ENCODE results near the gene ZSWIM1. TPM values are rescaled to one million over a fixed set of nuclear protein-coding genes. Genes with fewer than 3 reads are reported as not detected.
A peak's percentile ranks its signal among the peaks of the same experiment; 100 is the strongest.

ZSWIM1 gene
- total RNA-seq, 1 donor from 2014 or later, result 12.0 TPM

DNA sequence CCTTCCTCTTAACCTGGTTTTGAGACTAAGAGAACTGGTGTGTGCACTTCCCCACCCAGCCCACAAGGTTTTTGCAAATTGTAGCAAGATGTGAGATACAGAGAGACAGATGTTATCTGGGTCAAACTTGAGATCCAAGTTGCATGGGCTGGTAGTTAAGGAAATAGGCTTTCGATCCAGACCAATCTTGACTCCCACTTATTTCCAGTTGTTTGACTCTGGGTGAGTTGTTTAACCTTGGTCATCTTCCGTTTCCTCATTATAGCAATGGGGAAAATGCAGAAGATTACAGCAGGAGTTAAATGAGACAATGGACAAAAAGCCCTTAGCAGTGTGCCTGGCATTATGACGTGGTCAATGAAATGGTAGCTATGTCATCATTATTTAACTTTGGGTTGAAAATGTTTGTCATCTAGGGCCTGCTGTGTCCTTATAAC, 45.7 kb upstream of the ZSWIM1 start:
- peak overlapping the region; percentile 75 for H3K4me3 Mint-ChIP-seq
- H3K9me3 Mint-ChIP-seq, result no peaks in the 10 kb centered on the region
- TF ChIP-seq, protein P1, sequence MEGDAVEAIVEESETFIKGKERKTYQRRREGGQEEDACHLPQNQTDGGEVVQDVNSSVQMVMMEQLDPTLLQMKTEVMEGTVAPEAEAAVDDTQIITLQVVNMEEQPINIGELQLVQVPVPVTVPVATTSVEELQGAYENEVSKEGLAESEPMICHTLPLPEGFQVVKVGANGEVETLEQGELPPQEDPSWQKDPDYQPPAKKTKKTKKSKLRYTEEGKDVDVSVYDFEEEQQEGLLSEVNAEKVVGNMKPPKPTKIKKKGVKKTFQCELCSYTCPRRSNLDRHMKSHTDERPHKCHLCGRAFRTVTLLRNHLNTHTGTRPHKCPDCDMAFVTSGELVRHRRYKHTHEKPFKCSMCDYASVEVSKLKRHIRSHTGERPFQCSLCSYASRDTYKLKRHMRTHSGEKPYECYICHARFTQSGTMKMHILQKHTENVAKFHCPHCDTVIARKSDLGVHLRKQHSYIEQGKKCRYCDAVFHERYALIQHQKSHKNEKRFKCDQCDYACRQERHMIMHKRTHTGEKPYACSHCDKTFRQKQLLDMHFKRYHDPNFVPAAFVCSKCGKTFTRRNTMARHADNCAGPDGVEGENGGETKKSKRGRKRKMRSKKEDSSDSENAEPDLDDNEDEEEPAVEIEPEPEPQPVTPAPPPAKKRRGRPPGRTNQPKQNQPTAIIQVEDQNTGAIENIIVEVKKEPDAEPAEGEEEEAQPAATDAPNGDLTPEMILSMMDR (IDR thresholded peaks at IDR 0.05; ENCODE audit: unreplicated experiment), result no peak
- H3K36me3 Mint-ChIP-seq, result no peaks in the 10 kb centered on the region
- H3K27ac Mint-ChIP-seq, result no peak overlapping the region
- H3K4me1 Mint-ChIP-seq, result peaks cover 21% of the 10 kb centered on the region
- no peak for DNase-seq (ENCODE audit: low spot score in 2 of 2, unreplicated experiment in 2 of 2)
- H3K27me3 Mint-ChIP-seq (ENCODE audit: low read depth), result no peaks in the 10 kb centered on the region

DNA sequence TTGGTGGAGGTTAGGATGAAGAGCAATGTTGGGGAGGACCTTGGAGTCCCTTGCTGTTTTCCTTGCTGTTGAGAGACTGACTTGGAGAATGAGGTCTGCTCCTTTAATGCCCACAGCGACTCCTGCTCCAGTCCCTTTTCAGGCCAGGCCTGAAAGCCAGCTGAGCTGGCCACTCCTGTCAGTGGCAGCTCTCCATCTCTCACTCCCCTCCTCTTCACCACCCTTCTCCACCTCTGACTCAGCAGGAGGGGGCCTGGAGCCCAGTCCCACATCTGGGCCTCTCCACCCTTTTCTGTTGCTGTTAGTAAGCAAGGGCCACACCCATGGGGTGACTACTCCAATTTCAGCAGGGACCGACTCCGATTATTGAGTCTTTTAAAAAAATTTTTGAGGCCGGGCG, 45.2 kb upstream of the ZSWIM1 start:
- Mint-ChIP-seq H3K36me3 (no peaks in the 10 kb centered on the region), H3K27ac (no peak overlapping the region), H3K27me3 (ENCODE audit: low read depth) (no peaks in the 10 kb centered on the region), H3K4me1 (peaks cover 20% of the 10 kb centered on the region), H3K4me3 (peak overlapping the region; percentile 46), H3K9me3 (no peaks in the 10 kb centered on the region)
- TF ChIP-seq, protein P1 (IDR thresholded peaks at IDR 0.05; ENCODE audit: unreplicated experiment), result no peak
- DNase-seq (ENCODE audit: low spot score in 2 of 2, unreplicated experiment in 2 of 2), result no peak

DNA sequence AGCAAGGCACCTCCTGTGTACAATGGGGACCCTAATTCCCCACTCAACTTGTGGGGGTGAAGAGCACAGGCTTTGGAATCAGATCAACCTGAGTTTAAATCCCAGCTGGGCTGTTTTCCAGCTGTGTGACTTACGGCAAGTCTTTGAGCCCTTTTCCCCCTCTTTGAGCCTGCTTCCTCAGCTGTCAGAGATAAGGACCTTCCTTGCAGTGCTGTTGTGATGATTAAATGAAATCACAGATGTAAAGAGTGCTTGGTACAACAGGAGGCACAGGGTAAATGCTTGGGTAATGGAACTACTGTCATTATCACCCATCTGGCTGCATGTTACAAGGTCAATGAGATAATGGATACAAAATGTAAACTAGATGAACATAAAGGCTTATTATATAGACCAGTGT, 44.2 kb upstream of the ZSWIM1 start:
- DNase-seq (ENCODE audit: low spot score in 2 of 2, unreplicated experiment in 2 of 2), result no peak
- H3K27me3 Mint-ChIP-seq (ENCODE audit: low read depth), result no peaks in the 10 kb centered on the region
- H3K36me3 Mint-ChIP-seq, result no peaks in the 10 kb centered on the region
- H3K4me3 Mint-ChIP-seq, result peak overlapping the region; percentile 1
- no peaks in the 10 kb centered on the region for H3K9me3 Mint-ChIP-seq
- TF ChIP-seq, protein P1 (IDR thresholded peaks at IDR 0.05; ENCODE audit: unreplicated experiment), result no peak
- H3K27ac Mint-ChIP-seq, result peak overlapping the region; percentile 9
- H3K4me1 Mint-ChIP-seq, result peaks cover 20% of the 10 kb centered on the region

DNA sequence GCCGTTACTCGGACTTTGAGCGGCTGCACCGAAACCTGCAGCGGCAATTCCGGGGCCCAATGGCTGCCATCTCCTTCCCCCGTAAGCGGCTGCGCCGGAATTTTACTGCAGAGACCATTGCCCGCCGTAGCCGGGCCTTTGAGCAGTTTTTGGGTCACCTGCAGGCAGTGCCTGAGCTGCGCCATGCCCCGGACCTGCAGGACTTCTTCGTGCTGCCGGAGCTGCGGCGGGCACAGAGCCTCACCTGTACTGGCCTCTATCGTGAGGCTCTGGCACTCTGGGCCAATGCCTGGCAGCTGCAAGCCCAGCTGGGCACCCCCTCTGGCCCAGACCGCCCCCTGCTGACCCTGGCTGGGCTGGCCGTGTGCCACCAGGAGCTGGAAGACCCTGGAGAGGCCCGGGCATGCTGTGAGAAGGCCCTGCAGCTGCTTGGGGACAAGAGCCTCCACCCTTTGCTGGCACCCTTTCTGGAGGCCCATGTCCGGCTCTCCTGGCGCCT, 40.3 kb upstream of the ZSWIM1 start:
- Mint-ChIP-seq H3K4me1 (peaks cover 6% of the 10 kb centered on the region), H3K27ac (no peak overlapping the region), H3K9me3 (no peaks in the 10 kb centered on the region), H3K27me3 (ENCODE audit: low read depth) (no peaks in the 10 kb centered on the region), H3K4me3 (no peak overlapping the region), H3K36me3 (peaks cover 16% of the 10 kb centered on the region)
- TF ChIP-seq, protein P1 (IDR thresholded peaks at IDR 0.05; ENCODE audit: unreplicated experiment), result no peak
- no peak for DNase-seq (ENCODE audit: low spot score in 2 of 2, unreplicated experiment in 2 of 2)

DNA sequence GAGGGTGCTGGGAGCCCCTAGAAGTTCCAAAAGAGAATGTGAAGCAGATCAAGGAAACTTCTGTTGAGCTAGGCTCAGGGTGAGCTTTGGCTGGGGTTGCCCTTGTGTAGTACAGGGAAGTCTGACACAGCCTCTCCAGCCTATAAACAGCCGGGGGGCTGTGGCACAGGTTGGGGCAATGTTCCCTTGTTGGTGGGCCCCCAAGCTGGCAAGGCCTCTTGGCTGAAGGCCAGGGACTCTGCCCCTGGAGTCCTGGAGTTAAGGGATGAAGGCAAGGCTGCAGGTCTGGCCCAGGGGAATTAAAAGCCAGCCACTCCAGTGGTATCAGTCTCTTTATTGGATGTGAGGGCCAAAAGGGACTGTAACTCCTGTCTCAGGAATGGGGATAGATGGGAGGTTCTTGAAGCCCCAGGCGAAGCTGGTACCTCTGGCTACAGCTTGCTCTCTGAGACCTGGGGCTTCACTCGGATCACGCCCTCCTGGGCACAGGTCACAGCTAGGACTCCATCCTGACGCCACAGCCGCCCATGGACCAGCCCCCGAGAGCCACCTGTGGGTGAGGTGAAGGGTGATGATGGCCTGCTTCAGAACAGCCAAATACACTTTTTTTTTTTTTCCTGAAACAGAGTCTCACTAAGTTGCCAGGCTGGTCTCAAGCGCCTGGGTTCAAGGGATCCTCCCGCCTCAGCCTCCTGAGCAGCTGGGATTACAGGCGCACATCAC, 39.5 kb upstream of the ZSWIM1 start:
- Mint-ChIP-seq H3K4me3 (no peak overlapping the region), H3K4me1 (peaks cover 6% of the 10 kb centered on the region), H3K36me3 (peaks cover 20% of the 10 kb centered on the region), H3K27me3 (ENCODE audit: low read depth) (no peaks in the 10 kb centered on the region), H3K27ac (no peak overlapping the region), H3K9me3 (no peaks in the 10 kb centered on the region)
- no peak for DNase-seq (ENCODE audit: low spot score in 2 of 2, unreplicated experiment in 2 of 2)
- TF ChIP-seq, protein P1 (IDR thresholded peaks at IDR 0.05; ENCODE audit: unreplicated experiment), result no peak

Data from mesothelial cell of epicardium (in vitro differentiated cells).